Chondrocyte (in vitro differentiated cells): Measurements from ENCODE around the gene GTF2H4. TPM values are rescaled to one million over a fixed set of nuclear protein-coding genes. Genes with fewer than 3 reads are reported as not detected.

ENCODE experiments used
- DNase-seq: peaks from one replicate; pipeline ENCODE4 v3.0.0; 2021; ENCODE audit warnings: mixed read lengths, low spot score
- H3K27ac Mint-ChIP-seq: one replicate; pipeline ENCODE4 v1.8.0; 2021; ENCODE audit warnings: mild to moderate bottlenecking, moderate library complexity, mixed read lengths; ENCODE audit not compliant: unreplicated experiment
- H3K27me3 Mint-ChIP-seq: 2 replicates; pipeline ENCODE4 v1.8.0; 2021; ENCODE audit warnings: low read depth, mixed read lengths
- H3K36me3 Mint-ChIP-seq: 2 replicates; pipeline ENCODE4 v1.8.0; 2021; ENCODE audit warnings: low read depth, mixed read lengths
- H3K4me1 Mint-ChIP-seq: 2 replicates; pipeline ENCODE4 v1.8.0; 2021; ENCODE audit warnings: low read depth, mild to moderate bottlenecking, mixed read lengths
- H3K4me3 Mint-ChIP-seq: one replicate; pipeline ENCODE4 v1.8.0; 2021; ENCODE audit warnings: mild to moderate bottlenecking, moderate library complexity, mixed read lengths; ENCODE audit not compliant: unreplicated experiment
- H3K9me3 Mint-ChIP-seq: 2 replicates; pipeline ENCODE4 v1.8.0; 2021; ENCODE audit warnings: low read depth, mixed read lengths
- CTCF ChIP-seq: fragments of 200-600 bp; sonication (generic); IDR thresholded peaks from 2 replicates; pipeline ENCODE4 v1.5.0; 2021; ENCODE audit warnings: antibody characterized with exemption, mild to moderate bottlenecking, moderate library complexity
- total RNA-seq: library from RNA; stranded (reverse); gene quantifications from 3 replicates; pipeline ENCODE4 v1.2.1, GENCODE V29; 2021

Gene GTF2H4
- total RNA-seq, 1 donor from 2014 or later = 39.5 TPM

GRCh38 chr6:30938730-30939129 is 30.7 kb downstream of the GTF2H4 start:
- Mint-ChIP-seq H3K4me1 (peaks cover 12% of the 10 kb centered on the region), H3K4me3 (no peak overlapping the region), H3K36me3 (no peaks in the 10 kb centered on the region), H3K9me3 (no peaks in the 10 kb centered on the region), H3K27me3 (peaks cover 5% of the 10 kb centered on the region), H3K27ac (no peak overlapping the region)
- no peak for TF ChIP-seq CTCF
- DNase-seq = no peak

GRCh38 chr6:30939473-30939872 is 31.5 kb downstream of the GTF2H4 start:
- no peak for DNase-seq
- H3K4me1 Mint-ChIP-seq = peaks cover 12% of the 10 kb centered on the region
- no peak for TF ChIP-seq CTCF
- H3K27ac Mint-ChIP-seq = no peak overlapping the region
- no peaks in the 10 kb centered on the region for H3K9me3 Mint-ChIP-seq
- H3K27me3 Mint-ChIP-seq = peaks cover 5% of the 10 kb centered on the region
- no peaks in the 10 kb centered on the region for H3K36me3 Mint-ChIP-seq
- H3K4me3 Mint-ChIP-seq = no peak overlapping the region

GRCh38 chr6:30940361-30940986 is 32.5 kb downstream of the GTF2H4 start, which contains the start of gene MUCL3:
TSS of gene MUCL3 (plus strand) at chr6:30940973. CDS start at chr6:30941000, 27 bp downstream.
- no peak for DNase-seq
- no peak within 1 kb of the TSS for H3K27ac Mint-ChIP-seq

GRCh38 chr6:30942338-30943060 is 34.5 kb downstream of the GTF2H4 start:
- H3K36me3 Mint-ChIP-seq = no peaks in the 10 kb centered on the region
- H3K27me3 Mint-ChIP-seq = peaks cover 5% of the 10 kb centered on the region
- peak overlapping the region; percentile 50 for H3K4me3 Mint-ChIP-seq
- H3K27ac Mint-ChIP-seq = peak overlapping the region; percentile 32
- peak; percentile 80 for TF ChIP-seq CTCF
- H3K4me1 Mint-ChIP-seq = peaks cover 12% of the 10 kb centered on the region
- H3K9me3 Mint-ChIP-seq = no peaks in the 10 kb centered on the region
- DNase-seq = peak; percentile 92

More at GRCh38 chr6:30940361-30940986, 32.5 kb downstream of the GTF2H4 start, which contains the start of gene MUCL3:
- TF ChIP-seq CTCF = no peak
- no peaks in the 10 kb centered on the region for H3K36me3 Mint-ChIP-seq
- H3K9me3 Mint-ChIP-seq = no peaks in the 10 kb centered on the region
- H3K27me3 Mint-ChIP-seq = peaks cover 5% of the 10 kb centered on the region
- H3K4me1 Mint-ChIP-seq = peaks cover 12% of the 10 kb centered on the region
- H3K4me3 Mint-ChIP-seq = no peak within 1 kb of the TSS

- no peak for TF ChIP-seq CTCF
- peak overlapping the region; percentile 55 for H3K27ac Mint-ChIP-seq
- H3K27me3 Mint-ChIP-seq = peaks cover 13% of the 10 kb centered on the region
- no peaks in the 10 kb centered on the region for H3K9me3 Mint-ChIP-seq
- no peak overlapping the region for H3K4me3 Mint-ChIP-seq
- H3K36me3 Mint-ChIP-seq = no peaks in the 10 kb centered on the region
- no peak for DNase-seq
- peaks cover 12% of the 10 kb centered on the region for H3K4me1 Mint-ChIP-seq
Measured at GRCh38 chr6:30944051-30944450, 36.0 kb downstream of the GTF2H4 start.
